HG03460 (cell line): ENCODE measurements around the gene KRT32.

Experiments
- ATAC-seq: cut with Tn5 transposase; IDR thresholded peaks from one replicate; pipeline ENCODE4 v1.9.1; 2021; ENCODE audit not compliant: unreplicated experiment

Gene KRT32

GRCh38 chr17:41492771-41493170 lies 25.6 kb upstream of the KRT32 start:
- ATAC-seq: no peak

GRCh38 chr17:41492351-41492750 lies 25.2 kb upstream of the KRT32 start:
- no peak for ATAC-seq

- ATAC-seq: no peak
These were observed 24.3 kb upstream of the KRT32 start for GRCh38 chr17:41491476-41491875.

- no peak for ATAC-seq
These were observed 23.1 kb upstream of the KRT32 start for GRCh38 chr17:41490000-41490990.

- no peak for ATAC-seq
These were observed 22.3 kb upstream of the KRT32 start, which contains the start of gene KRT36 for GRCh38 chr17:41489531-41489930. Gene KRT36, minus strand, starts transcription at chr17:41489910. Its CDS starts 46 bp downstream, at chr17:41489864.

GRCh38 chr17:41486809-41487530 lies 19.8 kb upstream of the KRT32 start:
- ATAC-seq: no peak

GRCh38 chr17:41486316-41486715 lies 19.1 kb upstream of the KRT32 start:
- ATAC-seq: no peak

- ATAC-seq: no peak
These were observed 18.0 kb upstream of the KRT32 start for GRCh38 chr17:41484920-41485904.

GRCh38 chr17:41483991-41484826 lies 17.0 kb upstream of the KRT32 start:
- ATAC-seq: no peak

GRCh38 chr17:41483531-41483930 lies 16.3 kb upstream of the KRT32 start:
- ATAC-seq: no peak

GRCh38 chr17:41481036-41481435 lies 13.8 kb upstream of the KRT32 start, which contains the start of gene KRT35:
Gene KRT35, minus strand, starts transcription at chr17:41481151. Its CDS starts 54 bp downstream, at chr17:41481097.
- no peak for ATAC-seq

GRCh38 chr17:41480581-41480980 lies 13.4 kb upstream of the KRT32 start:
- no peak for ATAC-seq

GRCh38 chr17:41480136-41480535 lies 12.9 kb upstream of the KRT32 start:
- no peak for ATAC-seq

GRCh38 chr17:41478237-41478636 lies 11.1 kb upstream of the KRT32 start:
- ATAC-seq: no peak

GRCh38 chr17:41476866-41477815 lies 10.0 kb upstream of the KRT32 start:
- no peak for ATAC-seq

- no peak for ATAC-seq
These were observed 8.2 kb upstream of the KRT32 start for GRCh38 chr17:41475421-41475820.

GRCh38 chr17:41474863-41475262 lies 7.7 kb upstream of the KRT32 start:
- no peak for ATAC-seq

GRCh38 chr17:41468346-41468745 lies 1.2 kb upstream of the KRT32 start:
- ATAC-seq: no peak

GRCh38 chr17:41467561-41467960 lies 375 bp upstream of the KRT32 start:
- no peak for ATAC-seq
